NCI-H2107 treated with DMSO at 0.1 percent for 48 hours (cell line): ENCODE results near the gene DZIP1.
"Not testable (repeated sequence)": the region's sequence is repeated elsewhere in the genome, so short reads cannot be mapped to it uniquely, and the experiment has no call there.

ENCODE experiments used
- DNase-seq: peaks from one replicate; lab custom pipeline; 2025; ENCODE audit not compliant: unreplicated experiment; lab: John Stamatoyannopoulos, UW

The DZIP1 gene

GRCh38 chr13:95604556-95604915 lies 40.0 kb downstream of the DZIP1 start:
- DNase-seq, result no peak

GRCh38 chr13:95603887-95604555 lies 40.5 kb downstream of the DZIP1 start:
- DNase-seq, result no peak

GRCh38 chr13:95601906-95602305 lies 42.6 kb downstream of the DZIP1 start:
- DNase-seq, result no peak

- no peak for DNase-seq
Measured at GRCh38 chr13:95601216-95601615, 43.3 kb downstream of the DZIP1 start.

GRCh38 chr13:95596701-95597100 lies 47.8 kb downstream of the DZIP1 start:
- DNase-seq, result no peak

- DNase-seq, result no peak
Measured at GRCh38 chr13:95593462-95593861, 51.0 kb downstream of the DZIP1 start.

GRCh38 chr13:95588721-95589120 lies 55.8 kb downstream of the DZIP1 start:
- DNase-seq, result no peak

- DNase-seq, result no peak
Measured at GRCh38 chr13:95588134-95588533, 56.4 kb downstream of the DZIP1 start.

GRCh38 chr13:95585867-95586266 lies 58.6 kb downstream of the DZIP1 start:
- DNase-seq, result no peak

GRCh38 chr13:95579303-95579702 lies 65.2 kb downstream of the DZIP1 start:
- DNase-seq, result no peak

- DNase-seq, result no peak
Measured at GRCh38 chr13:95573221-95573620, 71.3 kb downstream of the DZIP1 start.

- no peak for DNase-seq
Measured at GRCh38 chr13:95571941-95572340, 72.6 kb downstream of the DZIP1 start.

- no peak for DNase-seq
Measured at GRCh38 chr13:95570016-95570415, 74.5 kb downstream of the DZIP1 start.

GRCh38 chr13:95568131-95568530 lies 76.4 kb downstream of the DZIP1 start:
- no peak for DNase-seq

GRCh38 chr13:95565758-95566157 lies 78.7 kb downstream of the DZIP1 start:
- DNase-seq, result not testable (repeated sequence)

GRCh38 chr13:95564733-95565291 lies 79.7 kb downstream of the DZIP1 start:
- no peak for DNase-seq

- DNase-seq, result no peak
Measured at GRCh38 chr13:95564091-95564490, 80.4 kb downstream of the DZIP1 start.

- no peak for DNase-seq
Measured at GRCh38 chr13:95560387-95560786, 84.1 kb downstream of the DZIP1 start.

- no peak for DNase-seq
Measured at GRCh38 chr13:95559100-95559499, 85.4 kb downstream of the DZIP1 start.

- no peak for DNase-seq
Measured at GRCh38 chr13:95557013-95557412, 87.5 kb downstream of the DZIP1 start.

GRCh38 chr13:95553581-95554385 lies 90.7 kb downstream of the DZIP1 start:
- no peak for DNase-seq
